GM19025 (cell line): ENCODE data around the gene FIGNL2.
"Not testable (repeated sequence)": the region's sequence is repeated elsewhere in the genome, so short reads cannot be mapped to it uniquely, and the experiment has no call there.

Source experiments
- ATAC-seq: cut with Tn5 transposase; IDR thresholded peaks from one replicate; pipeline ENCODE4 v1.9.1; 2021; ENCODE audit warnings: mild to moderate bottlenecking, low read depth, moderate library complexity; ENCODE audit not compliant: unreplicated experiment

The FIGNL2 gene

DNA sequence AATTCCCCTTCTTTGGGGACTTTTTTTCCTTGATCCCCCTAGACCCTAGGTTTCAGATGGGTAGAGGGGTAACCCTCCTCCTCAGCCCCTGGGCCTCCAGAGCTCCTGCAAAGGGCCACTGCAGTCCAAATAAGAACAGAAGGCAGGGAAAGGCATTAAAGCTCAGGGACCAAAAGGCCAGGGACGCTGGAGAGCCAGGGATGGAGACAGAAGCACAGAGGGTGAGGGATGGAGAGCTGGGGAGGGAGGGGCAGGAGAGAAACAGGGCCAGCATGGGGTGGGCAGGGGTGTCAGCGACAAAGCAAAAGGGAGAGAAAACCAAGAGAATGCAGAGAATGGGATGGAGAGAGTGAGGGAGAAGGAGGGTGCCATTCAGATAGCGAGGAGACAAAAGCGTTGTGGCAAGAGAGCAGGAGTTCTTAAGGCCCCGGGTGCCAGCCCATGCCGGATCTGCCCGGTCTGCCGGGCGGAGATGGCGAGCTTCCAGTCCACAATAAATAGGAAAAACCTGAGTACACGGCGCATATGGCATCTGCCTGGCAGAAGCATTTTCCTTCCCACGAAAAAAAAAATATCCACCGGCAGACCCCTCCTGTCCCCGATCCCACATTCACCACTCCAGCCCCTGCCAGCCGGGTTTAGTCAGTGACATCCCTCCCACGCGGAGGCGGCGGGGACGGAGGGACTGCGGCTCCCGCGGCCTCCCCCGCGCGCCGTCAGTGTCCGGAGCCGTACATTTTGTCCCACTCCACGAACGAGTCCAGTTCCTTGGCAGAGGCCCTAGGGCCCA, 28.6 kb downstream of the FIGNL2 start:
- ATAC-seq, result no peak

DNA sequence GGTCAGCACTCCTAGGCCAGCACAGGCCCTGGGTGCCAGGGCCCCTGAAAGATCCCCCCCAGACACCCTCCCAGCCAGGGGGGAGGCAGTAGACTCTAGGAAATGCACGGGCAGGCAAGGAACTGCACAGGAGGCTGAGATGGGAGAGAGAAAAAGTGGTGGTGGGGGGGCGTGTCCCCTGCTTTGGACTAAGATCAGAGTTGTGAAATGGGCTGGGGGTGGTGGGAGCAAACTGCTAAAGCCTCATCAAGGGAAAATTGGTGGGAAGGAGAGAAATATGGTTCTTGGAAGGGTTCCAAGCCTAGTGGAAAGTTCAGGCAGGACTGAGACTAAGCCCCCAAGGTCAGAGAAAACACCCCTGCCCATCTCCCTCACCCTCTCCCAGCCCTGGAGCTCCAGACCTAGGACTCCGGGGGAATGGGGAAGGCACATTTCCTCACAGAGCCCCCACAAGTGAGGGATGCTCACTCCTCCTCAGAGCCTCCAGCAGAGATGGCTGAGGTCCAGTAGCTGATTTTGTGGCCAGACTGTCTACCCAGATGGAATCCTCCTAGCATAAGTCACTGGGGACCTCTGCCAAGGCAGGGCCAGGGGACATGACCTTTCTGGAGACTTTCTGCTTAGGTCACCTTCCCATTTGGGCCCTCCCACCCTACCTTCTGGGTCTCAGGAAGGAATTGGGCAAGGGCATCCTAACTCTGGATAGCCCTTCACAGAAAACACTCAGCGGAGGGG, 29.8 kb downstream of the FIGNL2 start:
- ATAC-seq, result no peak

DNA sequence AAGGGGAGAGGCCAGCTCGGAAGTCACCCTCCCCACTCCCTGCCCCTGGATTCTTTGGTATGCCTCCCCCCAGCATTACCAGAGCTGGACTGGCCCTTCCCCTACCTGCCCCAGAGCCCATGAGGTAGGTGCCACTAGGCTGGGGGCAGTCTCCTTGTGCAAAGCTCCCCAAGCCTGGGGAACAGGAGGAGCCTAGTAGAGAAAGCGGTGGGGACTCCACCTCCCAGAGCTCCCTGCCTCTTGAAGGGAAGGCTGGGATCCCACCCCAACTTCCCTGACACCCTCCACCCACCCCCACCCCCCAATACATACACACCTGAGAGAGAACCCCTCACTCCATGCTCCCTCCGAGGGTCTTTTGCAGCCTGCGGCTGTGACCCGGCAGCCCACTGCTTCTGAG, 30.4 kb downstream of the FIGNL2 start:
- ATAC-seq, result no peak

DNA sequence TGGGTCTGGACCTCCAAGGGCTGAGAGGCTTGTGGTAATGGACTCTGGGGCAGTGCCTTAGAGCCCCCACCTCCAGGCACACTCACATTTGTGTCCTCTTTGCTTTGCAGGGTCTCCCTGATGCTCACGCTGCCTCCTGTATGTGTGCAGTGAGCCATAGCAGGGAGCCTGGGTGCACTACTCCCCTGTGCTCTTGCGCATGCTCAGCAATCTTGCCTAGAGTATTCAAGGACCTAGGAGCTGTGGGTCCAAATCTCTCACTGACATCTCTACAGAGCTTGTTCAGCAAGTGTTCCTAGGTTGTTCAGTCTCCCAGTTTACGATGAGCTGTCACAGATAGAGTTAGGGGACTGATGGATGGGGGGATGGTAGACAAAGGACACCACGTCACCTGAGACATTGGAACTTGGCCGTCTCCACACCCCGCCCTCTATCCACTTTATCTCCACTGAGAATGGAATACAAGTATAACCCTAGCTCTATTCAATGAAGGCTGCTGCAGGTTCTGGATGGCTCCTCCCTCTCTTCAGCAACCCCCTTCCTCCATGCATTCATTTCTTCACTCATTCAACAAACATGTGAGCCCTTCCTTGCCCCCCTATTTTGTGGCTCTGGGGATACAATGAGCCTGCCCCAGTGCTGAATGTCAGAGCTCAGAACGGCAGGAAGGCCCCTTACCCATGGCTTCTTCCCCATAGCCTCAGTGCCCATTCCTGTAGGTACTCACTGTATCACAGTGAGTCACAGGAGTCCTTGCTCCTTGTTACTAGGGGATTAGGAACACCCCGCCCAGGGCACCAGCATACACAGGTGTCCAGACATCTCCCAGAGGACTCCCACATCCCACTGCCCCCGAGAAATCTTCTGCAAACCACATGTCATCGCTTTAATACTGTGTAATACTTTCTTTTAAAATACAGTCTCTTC, 31.2 kb downstream of the FIGNL2 start:
- ATAC-seq, result no peak

DNA sequence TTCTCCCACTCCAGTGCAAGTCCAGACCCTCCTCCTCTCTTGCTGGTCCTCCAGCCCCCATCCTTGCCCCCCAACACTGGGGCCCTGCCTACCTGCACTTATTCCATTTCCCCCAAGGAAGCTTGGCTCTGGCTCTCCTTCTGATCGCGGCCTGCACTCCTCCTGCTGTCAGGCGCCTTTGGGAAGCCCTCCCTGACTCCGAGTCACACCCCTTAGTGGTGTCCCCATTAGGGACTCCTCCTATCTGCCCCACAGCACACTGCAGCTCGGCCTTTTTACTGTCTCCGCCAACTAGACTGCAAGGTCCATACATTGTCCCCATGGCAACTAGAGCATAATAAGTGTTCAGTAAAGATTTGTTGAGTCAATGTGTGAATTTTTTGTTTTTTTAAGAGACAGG, 32.9 kb downstream of the FIGNL2 start:
- no peak for ATAC-seq

DNA sequence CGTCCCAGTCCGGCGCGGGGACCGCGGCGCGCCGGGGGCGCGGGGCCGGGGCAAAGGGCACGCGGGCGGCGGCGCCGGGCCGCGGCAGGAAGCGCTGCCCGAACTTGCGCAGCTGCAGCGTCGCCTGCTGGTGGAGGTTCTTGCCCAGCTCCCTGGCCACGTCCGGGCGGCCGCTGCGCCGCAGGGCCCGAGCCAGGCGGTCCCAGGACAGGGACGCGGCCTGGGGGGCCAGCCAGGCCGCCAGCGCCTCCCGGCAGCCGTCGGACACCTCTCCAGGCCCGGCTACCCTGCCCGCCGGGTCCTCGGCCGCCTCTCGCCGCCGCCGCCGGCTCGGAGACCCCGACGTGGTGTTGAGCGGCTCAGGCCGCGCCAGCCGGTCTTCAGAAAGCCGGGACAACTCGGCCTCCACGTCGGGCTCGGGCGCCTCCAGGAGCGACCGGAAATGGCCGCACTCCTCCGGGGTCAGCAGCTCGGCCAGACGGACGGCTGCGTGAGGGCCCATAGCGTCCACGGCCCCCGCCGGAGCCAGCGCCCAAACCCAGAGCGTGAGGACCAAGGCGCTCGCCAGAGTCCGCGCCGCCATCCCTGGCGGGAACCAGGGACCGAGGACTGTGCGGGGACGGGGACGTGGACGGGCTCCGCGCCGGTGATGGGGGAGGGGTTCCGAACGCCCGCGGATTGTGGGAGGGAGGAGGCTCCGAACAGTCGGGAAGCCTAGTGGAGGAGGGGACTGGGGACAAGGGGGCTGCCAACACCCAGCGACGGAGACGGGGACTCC, 34.0 kb downstream of the FIGNL2 start:
- ATAC-seq, result no peak

DNA sequence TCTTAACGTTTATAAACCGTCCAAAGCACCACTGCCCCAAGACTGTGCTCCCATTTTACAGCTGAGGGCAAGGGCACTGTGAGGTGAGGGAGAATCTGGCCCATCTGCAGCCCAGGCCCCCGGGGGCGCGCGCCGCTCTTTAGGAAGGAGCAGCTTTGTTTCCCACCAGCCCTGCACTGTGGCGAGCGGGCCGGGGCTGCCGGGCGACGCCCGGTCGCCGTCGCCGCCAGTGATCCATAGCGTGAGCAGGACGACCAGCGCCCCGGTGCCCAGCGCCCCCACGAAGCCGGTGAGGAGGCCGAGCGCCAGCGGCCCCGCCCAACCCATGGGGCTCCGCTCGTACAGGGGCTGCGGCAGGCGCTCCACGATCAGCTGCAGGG, 34.6 kb downstream of the FIGNL2 start:
- no peak for ATAC-seq

DNA sequence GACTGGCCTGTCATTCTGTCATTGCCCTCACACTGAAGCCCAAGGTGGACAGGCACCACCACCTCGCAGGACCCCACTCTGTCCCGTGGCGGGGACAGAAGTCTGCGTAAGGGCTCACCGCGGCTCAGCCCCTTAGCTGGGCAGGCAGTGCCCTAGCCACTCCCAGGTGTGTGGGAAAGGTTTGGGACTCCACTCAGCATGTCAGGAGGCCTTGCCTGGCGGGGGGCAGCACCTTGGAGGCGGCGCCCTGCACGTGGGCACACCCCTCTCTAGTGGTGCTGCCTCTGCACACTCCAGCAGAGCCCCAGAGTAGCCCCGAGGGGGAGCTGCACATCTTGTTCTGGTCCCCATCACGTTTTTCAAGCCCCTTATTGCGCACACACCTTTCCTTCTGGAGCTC, 35.6 kb downstream of the FIGNL2 start:
- ATAC-seq, result no peak

DNA sequence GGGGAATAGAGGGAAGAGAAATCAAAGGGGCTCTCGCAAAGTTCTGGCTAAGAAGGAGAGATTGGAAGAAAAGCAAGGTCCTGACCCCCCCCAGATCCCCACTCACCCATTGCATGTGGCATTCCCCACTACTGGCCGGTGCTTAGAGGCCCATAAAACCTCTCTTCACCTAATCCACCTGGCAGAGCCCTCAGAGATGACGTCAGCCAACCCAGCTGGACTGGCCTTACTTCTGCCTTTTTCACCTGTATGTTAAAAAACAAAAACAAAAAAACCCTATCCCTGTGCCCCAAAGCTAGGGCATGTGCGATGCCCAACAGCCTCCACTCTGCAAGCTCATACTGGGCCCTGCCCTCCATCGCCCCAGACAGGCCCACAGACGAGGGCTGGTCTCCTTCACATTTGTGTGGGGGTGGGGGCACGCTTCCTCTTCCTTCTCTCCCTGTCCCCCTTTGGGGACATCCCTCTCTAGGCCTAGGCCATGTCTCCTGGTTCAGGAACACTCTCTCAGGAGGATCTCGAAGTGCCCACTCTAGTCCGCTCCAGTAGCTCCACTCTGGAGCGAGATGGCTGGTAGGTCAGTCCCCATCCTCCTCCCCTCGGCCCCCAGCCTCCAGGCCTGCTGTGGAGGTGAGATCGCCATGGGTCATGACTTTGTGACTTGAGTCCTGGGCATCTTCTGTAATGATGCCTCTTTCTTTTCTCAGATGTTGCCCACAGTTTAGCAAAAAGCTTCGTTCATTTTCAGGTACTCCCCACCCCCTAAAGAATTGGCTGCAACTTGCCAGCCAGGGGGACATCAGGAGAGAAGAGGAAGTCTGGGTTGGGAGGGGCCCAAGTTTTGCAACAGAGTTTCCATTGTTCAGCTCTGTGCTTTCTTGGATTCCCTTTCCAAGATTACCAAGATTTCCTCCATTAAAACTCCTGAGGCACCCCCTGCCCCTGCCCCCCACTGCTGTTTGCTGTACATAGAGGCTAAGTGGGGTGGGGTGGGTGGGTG, 37.0 kb downstream of the FIGNL2 start:
- ATAC-seq, result no peak

DNA sequence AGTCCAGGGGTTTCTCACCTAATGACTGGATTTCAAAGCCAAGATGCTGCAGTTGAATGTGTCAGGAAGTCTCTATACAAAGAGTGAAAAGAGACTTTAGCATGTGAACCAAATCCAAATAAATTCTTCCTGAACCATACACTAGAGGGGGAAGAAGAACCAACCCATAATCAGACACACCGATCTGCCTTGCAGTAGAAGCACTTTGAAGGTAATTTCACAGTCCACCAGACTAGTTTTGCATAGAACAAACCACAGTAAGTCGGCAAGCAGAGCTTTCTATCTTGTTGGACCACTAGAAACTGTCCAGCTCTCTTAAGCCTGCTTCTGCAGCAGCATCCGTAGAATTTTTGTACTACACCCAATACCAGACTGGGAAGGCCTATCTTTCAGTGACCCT, 39.3 kb downstream of the FIGNL2 start:
- no peak for ATAC-seq

DNA sequence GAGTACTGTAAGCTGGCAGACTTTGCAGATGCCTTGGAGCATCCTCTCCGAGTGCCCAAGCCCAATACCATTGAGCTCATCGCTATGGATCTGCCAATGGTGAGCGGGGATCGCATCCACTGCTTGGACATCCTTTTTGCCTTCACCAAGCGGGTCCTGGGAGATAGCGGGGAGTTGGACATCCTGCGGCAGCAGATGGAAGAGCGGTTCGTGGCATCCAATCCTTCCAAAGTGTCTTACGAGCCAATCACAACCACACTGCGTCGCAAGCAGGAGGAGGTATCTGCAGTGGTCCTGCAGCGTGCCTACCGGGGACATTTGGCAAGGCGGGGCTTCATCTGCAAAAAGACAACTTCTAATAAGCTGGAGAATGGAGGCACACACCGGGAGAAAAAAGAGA, 41.6 kb downstream of the FIGNL2 start:
- no peak for ATAC-seq

DNA sequence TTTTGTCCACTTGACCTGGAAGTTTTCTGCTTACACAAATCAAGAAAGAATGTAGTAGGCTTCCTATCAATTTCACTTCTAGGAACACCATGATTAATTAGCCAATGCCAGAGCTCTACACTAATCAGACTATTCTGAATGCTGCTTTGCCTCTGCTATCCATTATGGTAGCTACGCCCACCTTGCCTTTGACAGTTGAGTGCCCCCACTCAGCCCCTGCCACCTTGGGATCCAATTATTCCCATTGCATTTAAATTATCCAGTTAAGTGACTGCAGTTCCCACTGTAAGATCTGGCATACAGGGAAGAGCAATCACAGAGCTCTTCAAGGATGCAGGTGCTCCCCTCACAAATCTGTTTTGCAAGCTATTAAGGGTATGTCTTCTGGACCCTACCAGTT, 47.5 kb downstream of the FIGNL2 start:
- ATAC-seq, result no peak

DNA sequence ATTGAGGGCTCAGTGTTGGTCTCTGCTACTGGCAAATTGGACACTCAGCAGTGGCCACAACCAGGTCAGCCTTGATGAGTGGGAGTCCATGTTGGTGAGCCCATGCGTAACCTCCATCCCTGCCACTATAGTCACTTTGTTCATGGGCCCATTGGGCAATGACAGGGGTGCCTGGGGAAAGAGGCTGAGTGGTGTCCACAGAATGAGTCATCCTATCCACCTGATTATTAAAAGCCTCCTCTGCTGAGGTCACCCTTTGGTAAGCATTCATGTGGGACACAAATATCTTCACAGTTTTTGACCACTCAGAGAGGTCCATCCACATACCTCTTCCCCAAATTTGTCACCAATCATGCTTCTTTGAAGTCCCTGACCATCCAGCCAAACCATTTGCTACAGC, 50.0 kb downstream of the FIGNL2 start:
- no peak for ATAC-seq

DNA sequence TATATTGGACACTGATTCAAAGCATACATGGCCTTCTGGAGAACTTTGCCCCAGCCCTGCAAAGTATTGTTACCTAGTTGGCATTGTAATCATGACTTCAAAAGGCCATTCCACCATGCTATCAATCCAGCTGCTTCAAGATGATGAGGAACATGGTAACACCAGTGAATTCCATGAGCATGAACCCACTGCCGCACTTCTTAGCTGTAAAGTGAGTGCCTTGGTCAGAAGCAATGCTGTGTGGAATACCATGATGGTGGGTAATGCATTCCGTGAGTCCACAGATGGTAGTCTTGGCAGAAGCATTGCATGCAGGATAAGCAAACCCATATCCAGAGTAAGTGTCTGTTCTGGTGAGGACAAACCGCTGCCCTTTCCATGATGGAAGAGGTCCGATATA, 50.5 kb downstream of the FIGNL2 start:
- not testable (repeated sequence) for ATAC-seq

DNA sequence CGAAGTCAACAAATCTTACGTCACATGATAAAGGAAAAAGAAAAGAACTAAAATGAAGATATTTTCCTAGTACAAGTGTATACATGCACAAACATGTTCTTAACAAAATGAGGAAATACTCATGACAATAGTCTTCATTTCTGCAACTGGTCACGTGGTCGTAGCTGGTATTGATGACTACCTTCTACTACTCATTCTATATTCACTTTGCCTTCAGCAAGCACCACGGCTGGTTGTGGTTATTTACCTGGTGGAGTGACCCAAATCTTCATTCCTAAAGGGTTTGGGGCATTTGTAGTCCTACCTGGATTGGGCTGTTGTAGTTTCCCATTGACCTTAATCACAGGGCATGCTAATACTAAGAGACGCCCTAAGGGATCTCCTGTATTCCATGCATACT, 51.2 kb downstream of the FIGNL2 start:
- no peak for ATAC-seq

DNA sequence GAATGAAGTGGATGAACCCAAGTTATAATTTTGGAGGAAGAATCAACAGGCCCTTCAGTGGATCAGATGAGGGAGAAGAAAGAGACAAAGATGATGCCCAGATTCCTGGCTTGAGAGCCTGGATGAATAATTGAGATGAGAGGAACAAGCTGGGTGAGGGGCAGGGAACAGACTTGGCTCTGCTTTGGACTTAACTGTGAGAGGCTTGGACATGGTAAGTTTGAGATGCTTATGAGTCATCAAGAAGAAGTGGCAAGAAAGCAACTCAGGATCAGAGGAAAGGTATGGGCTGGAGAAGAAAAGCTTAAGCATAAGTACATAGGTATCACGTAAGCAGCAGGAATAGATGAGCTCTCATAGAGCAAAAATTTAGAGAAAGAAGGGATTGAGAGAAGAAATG, 55.3 kb downstream of the FIGNL2 start:
- no peak for ATAC-seq

DNA sequence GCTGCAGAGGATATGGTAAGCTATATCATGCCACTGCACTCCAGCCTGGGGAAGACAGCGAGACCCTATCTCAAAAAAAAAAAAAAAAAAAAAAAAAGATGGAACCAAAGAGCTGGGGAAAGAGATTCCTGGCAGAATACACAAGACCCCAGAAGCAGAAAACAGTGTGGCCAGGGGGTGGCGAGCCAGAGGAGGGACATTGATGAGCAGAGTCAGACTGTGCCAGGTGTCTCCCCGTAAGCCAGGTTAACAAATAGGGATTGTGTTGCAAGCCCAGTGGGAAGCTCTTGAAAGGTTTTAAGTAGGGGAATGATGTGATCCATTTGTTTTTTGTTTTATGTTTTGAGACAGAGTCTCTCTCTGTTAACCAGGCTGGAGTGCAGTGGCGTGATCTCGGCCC, 56.1 kb downstream of the FIGNL2 start:
- no peak for ATAC-seq

DNA sequence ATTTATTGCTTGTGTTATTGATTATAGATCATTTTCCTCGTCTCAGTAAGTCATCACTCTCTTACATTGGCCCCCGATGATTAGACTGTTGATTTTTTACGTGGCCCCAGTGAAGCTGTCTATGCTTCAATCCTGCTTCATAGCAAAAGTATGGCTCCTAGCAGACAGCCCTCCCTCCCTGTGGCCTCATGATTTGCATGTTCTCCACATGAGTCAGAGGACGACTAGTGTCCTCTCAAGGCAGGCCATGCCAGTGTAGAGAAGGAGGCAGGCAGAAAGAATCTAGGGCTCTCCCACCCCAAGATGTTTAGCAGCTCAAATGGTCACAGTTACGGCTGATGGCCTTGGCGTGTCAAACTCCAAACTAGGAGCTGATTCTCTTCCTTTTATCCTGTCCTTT, 59.6 kb downstream of the FIGNL2 start:
- no peak for ATAC-seq

DNA sequence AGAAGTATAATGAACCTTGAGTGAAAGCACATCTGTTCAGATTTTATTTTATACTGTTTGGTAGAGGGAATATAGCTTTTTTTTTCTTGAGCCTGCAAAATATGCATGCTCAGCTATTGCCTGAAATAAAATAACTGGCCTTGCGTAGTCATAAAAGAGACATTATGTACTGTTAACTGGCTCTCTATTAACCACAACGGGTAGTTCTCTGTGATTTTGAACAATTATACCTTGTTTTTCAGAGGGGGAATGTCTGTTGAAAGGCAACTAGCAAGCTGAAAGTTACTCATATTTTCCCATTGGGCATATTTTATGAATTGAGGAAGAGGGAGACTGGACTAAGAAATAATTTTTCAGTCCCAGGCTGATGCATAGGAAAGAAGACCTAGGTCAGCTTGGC, 62.6 kb downstream of the FIGNL2 start:
- no peak for ATAC-seq
